Subcutaneous adipose tissue (tissue), 4 donors: ENCODE measurements around the gene LIF. TPM values are rescaled to one million over a fixed set of nuclear protein-coding genes. Genes with fewer than 3 reads are reported as not detected.

Experiments used
- total RNA-seq, 4 donors: library from RNA; depleted of rRNA; stranded (reverse); fragments of >200 nt; gene quantifications; one replicate each; pipeline ENCODE4 v1.1.0, GENCODE V29; 2016
- TF ChIP-seq, protein P1 (sequence below): fragments of 450-650 bp; IDR thresholded peaks from one replicate; pipeline ENCODE4 v1.5.1; 2016; ENCODE audit warnings: low read depth, mild to moderate bottlenecking, control low read depth, antibody characterized with exemption, moderate library complexity

The LIF gene
- total RNA-seq, 4 donors from 2014 or later: 0.82 to 0.88 TPM; not detected in 2

DNA sequence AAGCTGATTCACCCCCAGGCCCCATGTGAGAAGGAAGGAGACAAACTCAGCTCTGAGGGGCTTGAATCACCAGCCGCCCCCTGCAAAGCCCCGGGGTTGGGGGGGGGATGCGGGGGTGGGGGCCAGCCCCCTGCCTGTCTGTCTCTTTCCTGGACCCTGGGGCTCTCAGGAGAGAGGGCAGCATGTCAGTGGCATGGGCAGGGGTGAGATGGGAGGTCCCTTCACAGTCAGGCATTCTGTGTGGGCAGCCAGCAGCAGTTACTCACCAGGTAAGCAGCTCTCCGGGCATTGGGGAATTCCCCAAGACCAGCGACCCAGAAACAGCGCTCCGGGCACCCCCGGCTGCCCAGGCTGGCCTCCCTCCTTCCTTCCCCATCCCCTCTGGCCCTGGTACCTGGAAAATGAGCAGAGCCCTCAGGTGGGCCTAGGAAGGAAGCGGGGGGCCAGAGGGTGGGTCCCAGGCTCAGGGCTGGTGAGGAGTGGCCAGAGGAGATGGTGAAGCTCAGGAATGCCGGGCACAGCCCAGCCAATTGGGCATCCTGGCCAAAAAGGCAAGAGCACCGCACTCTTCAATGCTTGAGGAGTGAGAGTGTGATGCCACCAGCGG is 4.2 kb upstream of the LIF start:
- TF ChIP-seq, protein P1, sequence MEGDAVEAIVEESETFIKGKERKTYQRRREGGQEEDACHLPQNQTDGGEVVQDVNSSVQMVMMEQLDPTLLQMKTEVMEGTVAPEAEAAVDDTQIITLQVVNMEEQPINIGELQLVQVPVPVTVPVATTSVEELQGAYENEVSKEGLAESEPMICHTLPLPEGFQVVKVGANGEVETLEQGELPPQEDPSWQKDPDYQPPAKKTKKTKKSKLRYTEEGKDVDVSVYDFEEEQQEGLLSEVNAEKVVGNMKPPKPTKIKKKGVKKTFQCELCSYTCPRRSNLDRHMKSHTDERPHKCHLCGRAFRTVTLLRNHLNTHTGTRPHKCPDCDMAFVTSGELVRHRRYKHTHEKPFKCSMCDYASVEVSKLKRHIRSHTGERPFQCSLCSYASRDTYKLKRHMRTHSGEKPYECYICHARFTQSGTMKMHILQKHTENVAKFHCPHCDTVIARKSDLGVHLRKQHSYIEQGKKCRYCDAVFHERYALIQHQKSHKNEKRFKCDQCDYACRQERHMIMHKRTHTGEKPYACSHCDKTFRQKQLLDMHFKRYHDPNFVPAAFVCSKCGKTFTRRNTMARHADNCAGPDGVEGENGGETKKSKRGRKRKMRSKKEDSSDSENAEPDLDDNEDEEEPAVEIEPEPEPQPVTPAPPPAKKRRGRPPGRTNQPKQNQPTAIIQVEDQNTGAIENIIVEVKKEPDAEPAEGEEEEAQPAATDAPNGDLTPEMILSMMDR: no peak

DNA sequence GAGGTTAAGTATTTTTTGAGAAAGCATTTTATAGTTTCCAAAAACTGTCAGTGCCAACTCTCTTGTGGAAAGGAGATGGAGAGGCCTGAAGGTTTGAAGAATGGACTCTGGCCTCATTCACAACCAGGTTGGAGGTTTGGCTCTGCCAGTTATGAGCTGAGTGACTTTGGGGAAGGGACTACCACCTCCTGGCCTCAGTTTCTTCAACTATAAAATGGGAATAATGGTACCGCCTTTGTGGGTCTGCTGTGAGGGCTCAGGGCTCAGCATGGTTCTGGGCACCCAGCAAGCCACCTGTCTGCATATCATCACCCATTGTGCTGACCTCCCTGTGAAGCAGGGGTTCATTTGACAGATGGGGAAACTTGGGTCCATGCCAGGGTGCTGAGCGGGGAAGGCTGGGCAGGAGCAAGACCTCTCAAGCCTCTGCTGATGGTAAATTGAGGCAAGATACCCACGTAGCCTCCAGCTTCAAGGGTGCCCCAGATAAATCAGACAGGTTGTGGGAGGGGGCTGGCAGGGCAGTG is 3.5 kb upstream of the LIF start:
- TF ChIP-seq, protein P1: no peak

- TF ChIP-seq, protein P1: no peak
Measured at GRCh38 chr22:30249049-30250038, 2.8 kb upstream of the LIF start.

DNA sequence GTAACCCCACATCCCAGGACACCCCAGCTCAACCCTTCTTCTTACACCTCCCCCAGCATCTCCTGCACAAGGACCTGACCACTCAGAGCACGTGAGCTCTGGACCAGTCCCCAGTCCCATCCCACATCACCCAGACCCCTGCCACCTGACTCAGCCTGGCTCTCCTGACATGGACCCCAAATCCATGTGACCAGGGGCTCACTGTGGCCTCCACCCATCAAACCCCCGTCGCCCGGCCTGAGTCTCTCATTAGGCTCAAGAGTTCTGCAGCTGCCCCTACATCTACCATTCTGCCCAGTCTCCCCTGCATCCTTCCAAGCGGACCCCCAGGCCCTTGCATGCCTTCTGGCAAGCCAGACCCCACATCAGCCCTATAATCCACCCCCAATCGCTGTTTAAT is 1.9 kb upstream of the LIF start:
- TF ChIP-seq, protein P1: no peak

DNA sequence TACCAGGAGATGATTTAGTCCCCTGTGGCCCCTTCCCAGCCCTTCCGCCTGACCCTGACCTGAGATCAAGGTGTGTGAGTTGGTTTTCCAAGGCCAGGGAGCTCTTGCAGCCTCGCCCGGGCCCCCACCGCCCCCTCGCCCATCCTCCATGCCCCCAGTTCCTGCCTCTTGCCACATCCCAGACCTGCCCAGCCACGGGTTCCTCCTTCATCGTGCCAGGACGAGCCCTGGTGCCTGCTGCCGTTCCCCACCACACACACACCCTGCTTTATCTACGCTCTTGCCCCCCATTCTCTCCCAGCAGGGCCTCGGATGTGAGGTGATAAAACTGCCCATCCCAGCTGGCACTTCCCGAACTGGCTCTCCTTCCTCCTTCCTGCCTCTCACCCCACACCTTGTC is 1.4 kb upstream of the LIF start:
- TF ChIP-seq, protein P1: no peak

DNA sequence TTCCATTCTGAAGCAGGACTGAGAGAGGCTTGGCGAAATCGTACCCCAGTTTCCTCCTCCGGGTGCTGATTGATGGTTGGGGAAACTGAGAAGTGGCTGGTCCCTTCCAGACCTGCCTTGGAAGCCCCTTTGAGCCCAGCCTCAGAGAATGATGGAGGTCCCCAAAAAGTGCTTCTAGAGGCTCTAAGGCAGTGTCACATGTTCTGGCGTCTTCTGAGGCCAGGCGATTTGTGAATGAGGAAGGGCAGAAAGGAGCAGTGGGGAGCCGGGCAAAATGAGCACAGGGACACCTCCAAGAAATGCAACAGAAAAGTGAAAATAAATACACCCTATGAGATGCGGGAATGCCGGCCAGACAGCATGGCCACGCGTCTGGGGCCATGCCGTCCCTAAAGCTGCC is 1.0 kb upstream of the LIF start:
- TF ChIP-seq, protein P1: no peak

- TF ChIP-seq, protein P1: no peak
Measured at GRCh38 chr22:30246814-30247376, 336 bp upstream of the LIF start.
